Measurements from ENCODE around the gene RPH3AL. TPM values are rescaled to one million over a fixed set of nuclear protein-coding genes. Genes with fewer than 3 reads are reported as not detected.

RPH3AL gene
- total RNA-seq, 6 donors from 2014 or later = 33.6 to 93.2 (median 54.3) TPM

DNA sequence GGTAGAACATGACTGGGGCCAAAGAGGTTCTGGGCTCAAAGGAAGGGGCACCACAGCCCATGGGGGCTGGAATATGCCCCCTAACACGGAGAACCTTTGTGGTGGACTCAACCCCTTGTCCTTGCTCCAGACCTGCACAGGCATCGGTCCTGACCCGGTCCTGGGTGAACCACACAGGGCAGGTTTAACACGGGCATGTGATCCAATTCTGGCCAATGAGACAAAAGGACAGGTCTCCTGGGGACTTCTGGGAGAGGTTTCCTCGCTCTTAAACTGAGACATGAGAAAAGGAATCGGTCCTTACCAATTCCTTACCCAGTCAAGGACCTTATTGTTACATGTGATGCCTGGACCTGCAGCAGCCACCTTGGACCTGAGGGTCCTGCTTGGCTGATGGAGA is 174.8 kb downstream of the RPH3AL start:
- WGBS, 2 donors = 80 to 97% methylated on average over 2 to 6 of the region's 6 CpGs

DNA sequence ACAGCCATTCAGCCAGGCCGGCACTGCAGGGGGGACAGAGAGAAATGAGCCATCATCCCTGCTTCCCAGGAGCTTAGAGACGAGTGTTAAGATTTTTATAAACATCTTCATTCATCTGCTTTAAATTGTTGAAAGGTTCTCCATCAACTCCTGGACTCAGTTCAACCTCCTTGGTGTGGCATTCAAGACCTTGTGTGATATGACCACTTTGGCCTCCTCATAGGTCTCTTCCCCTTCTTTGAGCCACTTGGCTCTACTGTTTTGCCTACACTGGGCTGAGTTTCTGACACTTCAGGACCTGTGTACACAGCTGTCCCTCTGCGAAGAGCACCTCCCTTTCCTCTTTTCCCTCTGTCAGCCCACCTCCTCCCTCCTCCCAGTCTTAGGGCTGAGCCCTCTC is 175.5 kb downstream of the RPH3AL start:
- peaks cover 2 to 20% (median 12%) of the 10 kb centered on the region in 4 donors for H3K27me3 ChIP-seq
- H3K36me3 ChIP-seq = no peaks in the 10 kb centered on the region
- no peak overlapping the region for H3K4me3 ChIP-seq
- TF ChIP-seq, protein P1, sequence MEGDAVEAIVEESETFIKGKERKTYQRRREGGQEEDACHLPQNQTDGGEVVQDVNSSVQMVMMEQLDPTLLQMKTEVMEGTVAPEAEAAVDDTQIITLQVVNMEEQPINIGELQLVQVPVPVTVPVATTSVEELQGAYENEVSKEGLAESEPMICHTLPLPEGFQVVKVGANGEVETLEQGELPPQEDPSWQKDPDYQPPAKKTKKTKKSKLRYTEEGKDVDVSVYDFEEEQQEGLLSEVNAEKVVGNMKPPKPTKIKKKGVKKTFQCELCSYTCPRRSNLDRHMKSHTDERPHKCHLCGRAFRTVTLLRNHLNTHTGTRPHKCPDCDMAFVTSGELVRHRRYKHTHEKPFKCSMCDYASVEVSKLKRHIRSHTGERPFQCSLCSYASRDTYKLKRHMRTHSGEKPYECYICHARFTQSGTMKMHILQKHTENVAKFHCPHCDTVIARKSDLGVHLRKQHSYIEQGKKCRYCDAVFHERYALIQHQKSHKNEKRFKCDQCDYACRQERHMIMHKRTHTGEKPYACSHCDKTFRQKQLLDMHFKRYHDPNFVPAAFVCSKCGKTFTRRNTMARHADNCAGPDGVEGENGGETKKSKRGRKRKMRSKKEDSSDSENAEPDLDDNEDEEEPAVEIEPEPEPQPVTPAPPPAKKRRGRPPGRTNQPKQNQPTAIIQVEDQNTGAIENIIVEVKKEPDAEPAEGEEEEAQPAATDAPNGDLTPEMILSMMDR (IDR thresholded peaks at IDR 0.05) = no peak
- no peak for ATAC-seq (ENCODE audit: low FRiP score in 2 of 2)
- H3K9me3 ChIP-seq = no peaks in the 10 kb centered on the region
- peaks cover 14 to 29% (median 20%) of the 10 kb centered on the region in 4 donors for H3K4me1 ChIP-seq
- no peak overlapping the region for H3K27ac ChIP-seq
- DNase-seq = no peak
- 73 to 86% methylated on average over 3 of the region's 3 CpGs for WGBS, 2 donors

More for the DNA sequence above, 174.8 kb downstream of the RPH3AL start:
- H3K9me3 ChIP-seq = no peaks in the 10 kb centered on the region
- H3K4me3 ChIP-seq = no peak overlapping the region
- H3K27me3 ChIP-seq = peaks cover 2 to 20% (median 12%) of the 10 kb centered on the region in 4 donors
- H3K27ac ChIP-seq = no peak overlapping the region
- DNase-seq (no peak), ATAC-seq (ENCODE audit: low FRiP score in 2 of 2) (no peak)
- no peak for TF ChIP-seq POLR2AphosphoS5 (IDR thresholded peaks at IDR 0.05)
- no peak for TF ChIP-seq POLR2A (IDR thresholded peaks at IDR 0.05)
- TF ChIP-seq EP300 (IDR thresholded peaks at IDR 0.05) = no peak
- TF ChIP-seq, protein P1 (IDR thresholded peaks at IDR 0.05) = no peak
- no peaks in the 10 kb centered on the region for H3K36me3 ChIP-seq
- peaks cover 19 to 35% (median 23%) of the 10 kb centered on the region in 4 donors for H3K4me1 ChIP-seq

DNA sequence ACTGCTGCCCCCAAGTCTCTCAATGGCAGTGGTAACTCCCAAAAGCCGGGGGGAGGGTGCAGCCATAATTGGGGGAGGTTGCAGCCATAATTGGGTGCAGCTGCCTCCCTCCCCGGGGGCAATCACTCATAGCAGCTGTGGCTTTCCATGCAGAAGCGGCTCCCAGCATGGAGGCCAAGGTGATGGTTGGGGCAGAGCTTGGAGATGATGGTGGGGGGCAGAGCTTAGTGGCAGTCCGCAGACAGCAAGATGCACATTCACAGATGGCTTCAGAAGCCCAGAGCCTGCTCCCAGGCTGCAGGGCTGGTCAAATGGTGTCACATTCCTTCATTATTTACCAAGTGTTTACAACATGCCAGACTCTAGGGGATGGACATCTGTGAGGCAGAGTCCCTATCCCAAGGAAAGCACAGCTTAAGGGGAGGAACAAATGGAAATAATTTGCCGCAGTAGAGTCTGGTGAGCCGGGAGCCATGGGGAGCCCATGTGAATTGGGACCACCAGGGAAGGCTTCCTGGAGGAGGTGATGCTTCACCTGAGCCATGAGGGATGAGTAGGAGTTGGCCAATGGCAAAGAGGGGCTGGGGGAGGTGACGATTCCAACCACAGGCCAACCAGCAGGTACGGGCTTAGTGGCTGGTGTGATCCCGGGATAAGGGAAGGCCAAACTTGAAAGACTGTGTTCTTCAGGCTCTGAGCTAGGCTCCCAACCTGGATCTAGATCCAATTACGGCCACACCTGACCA is 179.3 kb downstream of the RPH3AL start:
- Histone ChIP-seq H3K4me1 (no peaks in the 10 kb centered on the region), H3K9me3 (no peaks in the 10 kb centered on the region), H3K4me3 (no peak overlapping the region), H3K27me3 (no peaks in the 10 kb centered on the region), H3K27ac (no peak overlapping the region), H3K36me3 (no peaks in the 10 kb centered on the region)
- no peak for ATAC-seq (ENCODE audit: low FRiP score in 2 of 2)
- TF ChIP-seq EP300 (IDR thresholded peaks at IDR 0.05) (no peak), POLR2A (IDR thresholded peaks at IDR 0.05) (no peak), POLR2AphosphoS5 (IDR thresholded peaks at IDR 0.05) (no peak)
- TF ChIP-seq, protein P1 (IDR thresholded peaks at IDR 0.05) = no peak
- DNase-seq = no peak
- 76 to 90% methylated on average over 10 of the region's 10 CpGs for WGBS, 2 donors

DNA sequence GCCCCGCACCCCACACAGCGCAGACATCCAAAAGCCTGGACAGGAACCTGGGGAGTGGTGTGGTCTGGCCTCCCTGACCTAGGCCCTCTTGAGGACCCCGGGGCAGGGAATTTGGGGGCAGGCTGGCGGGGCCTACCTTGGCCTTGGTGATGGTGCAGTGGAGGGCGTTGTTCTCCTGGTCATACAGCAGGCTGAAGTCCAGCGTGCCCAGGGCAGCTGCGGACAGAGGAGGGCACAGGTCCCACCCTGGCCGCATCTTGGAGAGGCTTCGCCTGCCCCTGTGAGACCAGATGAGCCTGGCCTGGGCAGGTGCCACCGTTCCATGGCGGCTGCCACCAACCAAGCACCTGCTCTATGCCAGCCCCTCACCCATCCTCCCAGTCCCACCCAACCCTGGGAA is 180.2 kb downstream of the RPH3AL start:
- TF ChIP-seq POLR2AphosphoS5 (IDR thresholded peaks at IDR 0.05) (no peak), EP300 (IDR thresholded peaks at IDR 0.05) (no peak), POLR2A (IDR thresholded peaks at IDR 0.05) (no peak)
- TF ChIP-seq, protein P1 (IDR thresholded peaks at IDR 0.05) = no peak
- Histone ChIP-seq H3K27me3 (no peaks in the 10 kb centered on the region), H3K9me3 (no peaks in the 10 kb centered on the region), H3K27ac (no peak overlapping the region), H3K4me1 (no peaks in the 10 kb centered on the region), H3K4me3 (no peak overlapping the region), H3K36me3 (no peaks in the 10 kb centered on the region)
- ATAC-seq (ENCODE audit: low FRiP score in 2 of 2) (no peak), DNase-seq (peak in 1 of 2 donors; percentile 56)
- 40 to 90% methylated on average over 2 to 11 of the region's 11 CpGs for WGBS, 2 donors

- Histone ChIP-seq H3K4me1 (no peaks in the 10 kb centered on the region), H3K36me3 (no peaks in the 10 kb centered on the region), H3K27ac (no peak overlapping the region), H3K4me3 (no peak overlapping the region), H3K9me3 (no peaks in the 10 kb centered on the region), H3K27me3 (no peaks in the 10 kb centered on the region)
- TF ChIP-seq EP300 (IDR thresholded peaks at IDR 0.05) (no peak), POLR2A (IDR thresholded peaks at IDR 0.05) (no peak), POLR2AphosphoS5 (IDR thresholded peaks at IDR 0.05) (no peak)
- TF ChIP-seq, protein P1 (IDR thresholded peaks at IDR 0.05) = no peak
- ATAC-seq (ENCODE audit: low FRiP score in 2 of 2) (no peak), DNase-seq (peak in 1 of 2 donors; percentile 43)
- 91 to 94% methylated on average over 7 of the region's 13 CpGs for WGBS, 2 donors
Measured at GRCh38 chr17:171871-172270, 180.7 kb downstream of the RPH3AL start.
